GM12874 (cell line): ENCODE results near the gene RRH.

Experiments
- CTCF ChIP-seq: IDR thresholded peaks from 2 replicates; pipeline ENCODE4 v1.5.1; 2011; ENCODE audit warnings: low read depth, mild to moderate bottlenecking, control low read depth, low read length, moderate library complexity; ENCODE audit not compliant: insufficient read depth

The RRH gene

DNA sequence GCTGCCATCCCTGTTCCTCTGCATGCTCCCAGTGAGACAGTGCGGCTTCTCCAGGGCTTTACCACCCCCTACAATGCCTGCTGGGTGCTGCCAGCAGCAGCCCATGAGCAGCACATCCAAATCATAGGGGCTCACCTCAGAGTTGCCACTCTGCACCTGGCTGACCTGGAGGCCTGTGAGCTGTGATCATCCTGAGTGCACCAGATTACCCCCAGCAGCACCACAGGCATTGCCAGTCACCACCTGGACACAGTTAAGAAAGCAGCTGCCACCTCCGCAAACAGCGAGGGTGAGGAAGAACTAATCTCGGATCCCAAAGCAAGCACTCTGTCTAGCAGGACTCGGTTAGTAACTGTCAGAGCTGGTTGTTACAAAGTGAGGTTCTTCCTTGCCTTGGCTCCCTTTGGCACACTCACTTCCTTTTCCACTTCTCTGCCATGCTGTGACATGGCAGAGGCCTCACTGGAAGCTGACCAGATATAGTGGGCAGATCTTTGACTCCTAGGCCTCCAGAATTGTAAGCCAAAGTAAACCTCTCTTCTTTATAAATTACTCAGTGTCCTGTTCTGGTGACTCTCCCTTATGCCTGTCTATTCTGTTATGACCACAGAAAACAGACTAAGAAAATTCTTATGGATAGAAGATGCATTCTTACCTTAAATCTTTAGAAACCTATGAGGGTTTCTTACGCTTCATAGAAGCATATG lies 45.3 kb downstream of the RRH start:
- no peak for TF ChIP-seq CTCF

GRCh38 chr4:109873791-109874514 lies 46.2 kb downstream of the RRH start:
- TF ChIP-seq CTCF = no peak

GRCh38 chr4:109875106-109875505 lies 47.3 kb downstream of the RRH start:
- TF ChIP-seq CTCF = no peak

DNA sequence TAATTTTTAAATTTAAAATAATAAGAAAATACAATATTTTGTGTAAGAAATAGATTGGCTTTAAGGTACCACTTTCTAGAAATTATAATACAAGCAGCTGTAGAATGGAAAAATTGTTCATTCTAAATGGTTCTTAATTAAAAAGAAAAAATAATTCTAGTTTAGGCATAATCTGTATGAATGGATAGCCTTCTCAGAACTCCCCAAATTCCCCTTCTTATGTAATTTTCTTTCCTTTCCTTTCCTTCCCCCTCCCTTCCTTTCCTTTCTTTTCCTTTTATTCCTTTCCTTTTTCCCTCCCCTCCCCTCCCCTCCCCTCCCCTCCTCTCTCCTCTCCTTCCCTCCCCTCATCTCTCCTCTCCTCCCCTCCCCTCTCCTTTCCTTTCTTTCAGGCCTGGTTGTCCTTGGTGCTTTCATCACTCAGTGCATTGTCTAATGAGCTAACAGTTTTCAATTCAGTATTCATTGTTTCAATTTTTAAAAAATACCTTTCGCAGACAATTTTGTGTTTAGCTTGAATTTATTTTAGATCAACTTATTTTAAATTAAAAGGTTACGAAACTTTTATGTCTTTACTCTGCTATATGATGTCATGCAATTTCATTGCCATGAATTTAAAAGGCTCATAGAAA lies 49.0 kb downstream of the RRH start:
- TF ChIP-seq CTCF = no peak

DNA sequence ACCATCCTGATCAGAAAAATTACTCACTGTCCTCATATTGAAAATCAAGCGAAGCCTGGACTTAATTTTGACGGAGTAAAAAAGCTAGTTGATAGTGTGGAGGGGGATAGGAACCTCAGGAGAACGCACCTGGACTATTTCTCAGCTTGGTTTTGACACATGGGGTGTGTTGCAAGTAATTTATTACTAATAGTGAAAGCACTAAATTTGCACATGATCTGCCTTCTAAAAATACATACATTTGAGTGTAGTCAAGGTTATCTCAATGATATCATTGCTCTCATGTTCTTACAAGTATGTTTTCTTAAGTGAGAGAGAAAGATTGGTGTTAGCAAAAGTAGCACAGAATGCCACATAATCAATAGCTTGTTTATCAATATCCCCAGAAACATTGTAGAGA lies 49.6 kb downstream of the RRH start:
- no peak for TF ChIP-seq CTCF

GRCh38 chr4:109878355-109878754 lies 50.6 kb downstream of the RRH start:
- TF ChIP-seq CTCF = no peak

DNA sequence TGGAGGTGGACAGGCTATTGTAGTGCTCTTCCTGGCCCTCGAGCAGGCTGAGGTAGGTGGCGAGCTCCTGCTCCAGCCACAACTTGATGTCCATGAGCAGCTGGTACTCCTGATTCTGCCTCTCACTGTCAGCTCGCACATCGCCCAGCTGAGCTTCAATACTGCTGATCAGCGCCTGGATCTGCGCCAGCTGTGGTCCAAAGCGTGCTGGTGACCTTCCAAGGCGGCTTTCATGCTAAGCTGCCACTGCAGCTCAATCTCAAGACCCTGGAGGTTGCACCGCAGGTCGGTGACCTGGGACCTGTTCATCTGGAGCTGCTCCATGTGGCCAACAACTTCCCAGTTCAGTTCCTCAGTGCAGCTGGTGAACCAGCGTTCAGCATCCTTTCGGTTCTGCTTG lies 51.3 kb downstream of the RRH start:
- no peak for TF ChIP-seq CTCF
